GM19372 (cell line): ENCODE results near the gene CA5B.
"Not testable (repeated sequence)": the region's sequence is repeated elsewhere in the genome, so short reads cannot be mapped to it uniquely, and the experiment has no call there.

ENCODE experiments used
- ATAC-seq: cut with Tn5 transposase; IDR thresholded peaks from one replicate; pipeline ENCODE4 v1.9.1; 2021; ENCODE audit warnings: mild to moderate bottlenecking, low read depth, moderate library complexity; ENCODE audit not compliant: unreplicated experiment

Gene CA5B

DNA sequence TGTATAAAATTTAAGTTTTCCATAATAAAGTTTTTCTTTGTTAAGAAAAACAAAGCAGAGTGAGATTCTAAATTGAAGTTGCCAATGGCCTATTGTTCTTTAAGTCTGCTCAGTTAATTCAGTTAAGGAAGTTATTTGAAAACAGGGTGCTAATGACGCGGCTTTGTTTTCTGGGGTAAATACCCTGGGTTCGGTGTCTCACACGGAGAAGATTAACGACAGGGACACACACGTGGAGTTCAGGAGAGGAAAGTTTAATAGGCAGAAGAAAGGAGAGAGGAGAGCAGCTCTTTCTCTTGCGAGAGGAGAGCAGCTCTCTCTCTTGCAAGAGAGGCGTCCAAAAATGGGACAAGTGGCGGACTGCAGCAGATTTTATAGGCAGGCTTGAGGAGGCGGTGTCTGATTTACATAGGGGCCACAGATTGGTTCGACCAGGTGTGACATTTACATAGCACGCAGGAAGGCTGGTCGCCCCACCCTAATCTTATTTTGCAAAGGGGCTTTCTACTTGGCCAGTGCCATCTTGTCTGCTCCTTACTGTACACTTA, 9.6 kb downstream of the CA5B start:
- no peak for ATAC-seq

- no peak for ATAC-seq
Measured at GRCh38 chrX:15748841-15749240, 10.8 kb downstream of the CA5B start.

DNA sequence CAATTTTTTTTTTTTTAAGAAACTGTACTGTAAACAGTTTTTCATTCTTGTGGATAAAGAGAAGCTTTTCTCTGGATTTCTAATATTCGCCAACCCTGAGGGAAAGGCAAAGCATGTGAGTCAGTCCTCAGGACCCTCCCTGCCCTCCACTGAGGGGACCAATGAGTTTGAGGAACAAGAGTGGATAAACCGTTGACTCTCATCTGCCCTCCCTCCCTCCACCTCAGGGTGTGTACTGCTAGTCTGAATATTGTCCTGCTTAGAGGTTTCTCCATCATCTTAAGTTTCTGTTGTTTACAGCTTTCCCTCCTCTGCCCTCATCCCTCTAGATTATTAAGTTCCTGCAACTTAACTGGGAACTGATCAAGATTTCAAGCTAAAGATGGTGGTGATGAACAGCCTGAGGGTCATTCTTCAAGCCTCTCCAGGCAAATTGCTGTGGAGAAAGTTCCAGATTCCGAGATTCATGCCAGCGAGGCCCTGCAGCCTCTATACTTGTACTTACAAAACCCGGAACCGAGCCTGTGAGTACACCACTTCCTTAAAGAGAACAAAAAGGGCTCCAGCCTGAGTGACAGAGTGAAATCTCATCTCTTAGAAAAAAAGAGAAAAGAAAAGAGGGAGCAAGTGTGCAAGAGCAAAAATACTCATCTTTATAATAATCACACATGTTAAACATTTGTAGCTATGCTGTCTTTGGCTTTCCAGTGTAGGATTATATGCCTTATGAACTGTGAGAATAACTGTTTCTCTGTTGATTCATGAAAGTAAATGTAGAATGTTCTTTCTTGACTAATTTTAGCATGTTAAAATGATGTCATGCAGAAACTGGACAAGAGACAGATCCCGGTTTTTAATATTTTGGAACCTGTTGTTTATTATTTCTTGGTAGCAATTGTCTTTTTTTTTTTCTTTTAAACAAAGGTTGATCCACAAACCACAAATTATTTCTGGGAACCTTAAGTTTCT, 11.9 kb downstream of the CA5B start:
- peak; percentile 80 for ATAC-seq

DNA sequence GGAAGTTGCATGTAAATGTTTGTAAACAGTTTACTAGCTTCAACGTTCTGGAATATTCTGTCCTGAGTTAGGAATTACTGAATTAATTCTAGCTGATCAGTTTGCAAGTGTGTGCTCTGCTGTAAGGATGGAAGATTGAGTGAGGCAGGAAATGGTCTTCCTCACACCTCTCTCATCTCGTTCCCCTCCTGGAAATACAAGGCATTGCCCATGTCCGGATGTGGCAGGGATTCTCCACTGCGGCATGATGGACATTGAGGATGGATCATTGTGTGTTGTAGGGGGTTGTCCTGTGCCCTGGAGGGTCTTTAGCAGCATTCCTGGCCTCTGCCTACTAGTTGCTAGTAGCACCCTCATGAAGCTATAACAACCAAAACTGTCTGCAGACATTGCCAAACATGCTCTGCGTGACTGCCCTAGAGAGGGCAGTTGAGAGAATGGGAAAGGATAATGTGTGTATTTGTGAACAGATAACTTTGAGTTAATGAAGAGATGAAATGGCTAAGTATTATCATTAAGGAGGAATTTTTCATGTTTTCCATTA, 12.6 kb downstream of the CA5B start:
- ATAC-seq: no peak

DNA sequence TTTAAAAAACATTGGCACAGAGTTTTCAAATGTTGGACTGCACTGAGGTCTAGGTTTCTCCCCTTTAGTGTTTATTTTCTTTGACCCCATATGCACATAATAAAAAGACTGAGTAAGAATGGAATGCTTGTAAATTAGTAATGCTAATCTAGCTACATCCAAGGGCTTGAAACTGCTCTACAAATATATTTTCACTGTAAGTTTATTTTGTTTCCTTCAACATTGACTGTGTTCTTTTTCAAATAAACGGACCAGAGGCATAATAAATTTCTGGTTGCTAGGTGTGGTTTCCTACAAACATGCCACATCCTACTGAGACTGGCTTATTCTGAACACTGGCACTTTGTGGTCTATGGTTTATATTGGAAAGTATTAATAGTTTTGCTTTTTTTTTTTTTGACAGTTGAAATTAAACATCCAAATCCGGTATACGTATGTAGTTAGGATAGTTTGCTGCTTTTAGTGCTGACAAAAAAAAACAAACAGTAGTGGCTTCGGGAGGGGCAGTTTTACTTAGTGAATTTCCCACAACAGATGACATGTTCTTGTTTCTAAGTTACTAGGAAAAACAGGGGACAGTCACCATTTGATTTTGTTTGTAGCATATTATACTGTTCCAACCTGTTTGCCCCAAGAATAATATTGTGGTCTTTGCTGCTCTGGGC, 13.2 kb downstream of the CA5B start:
- ATAC-seq: no peak

DNA sequence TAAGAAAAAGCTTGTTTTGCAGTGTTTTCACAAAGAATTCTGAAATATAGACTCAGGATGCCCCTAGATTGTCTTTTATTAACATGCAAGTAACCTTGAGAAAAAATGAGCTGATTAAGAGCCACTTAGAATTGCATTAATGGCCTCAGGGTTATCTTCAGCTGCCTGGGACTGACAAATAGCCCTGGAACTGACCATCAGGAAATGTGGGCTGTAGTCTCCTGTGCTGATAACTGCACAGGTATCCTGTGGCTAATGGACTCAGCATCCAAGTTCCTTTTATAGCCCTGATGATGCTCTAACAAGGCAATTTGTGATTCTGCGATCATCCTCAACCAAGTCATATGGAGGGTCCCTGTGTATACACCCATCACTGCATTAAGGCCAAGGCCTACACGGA, 17.0 kb downstream of the CA5B start:
- no peak for ATAC-seq

DNA sequence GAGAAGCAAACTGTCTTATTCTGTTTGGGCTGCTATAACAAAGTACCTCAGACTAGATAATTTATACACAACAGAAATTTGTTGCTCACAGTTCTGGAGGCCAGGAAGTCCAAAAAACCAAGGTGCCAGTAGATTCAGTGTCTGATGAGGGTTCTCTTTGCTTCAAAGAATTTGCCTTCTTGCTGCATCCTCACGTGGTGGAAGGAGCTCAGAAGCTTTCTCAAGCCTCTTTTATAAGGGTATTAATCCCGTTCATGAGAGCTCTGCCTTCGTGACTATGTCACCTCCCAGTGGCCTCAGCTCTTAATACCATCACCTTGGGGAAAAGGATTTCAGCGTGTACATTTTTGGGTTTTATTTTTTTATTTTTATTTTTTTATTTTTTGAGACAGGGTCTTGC, 20.1 kb downstream of the CA5B start:
- ATAC-seq: no peak

GRCh38 chrX:15759886-15760285, 21.8 kb downstream of the CA5B start:
- ATAC-seq: not testable (repeated sequence)

DNA sequence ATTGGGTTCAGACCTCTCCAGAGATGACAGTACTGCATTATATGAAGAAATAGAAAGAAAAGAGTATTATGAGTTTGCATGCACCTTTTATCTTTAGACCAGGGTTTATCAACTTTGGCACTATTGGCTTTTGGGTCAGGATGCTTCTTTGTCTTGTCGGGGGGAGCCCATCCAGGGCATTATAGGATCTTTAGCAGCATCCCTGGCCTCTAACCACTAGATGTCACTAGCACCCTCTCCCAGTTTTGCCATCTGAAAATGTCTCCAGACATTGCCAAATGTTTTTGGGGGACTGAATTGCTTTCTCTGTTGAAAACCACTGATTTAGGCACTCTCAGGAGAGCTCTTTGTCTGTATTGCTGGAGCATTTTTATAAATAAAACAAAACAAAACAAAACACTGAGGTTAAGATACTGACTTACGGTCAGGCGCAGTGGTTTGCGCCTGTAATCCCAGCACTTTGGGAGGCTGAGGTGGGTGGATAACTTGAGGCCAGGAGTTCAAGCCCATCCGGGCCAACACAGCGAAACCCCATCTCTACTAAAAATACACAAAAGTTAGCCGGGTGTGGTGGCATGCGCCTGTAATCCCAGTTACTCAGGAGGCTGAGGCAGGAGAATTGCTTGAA, 23.6 kb downstream of the CA5B start:
- no peak for ATAC-seq

DNA sequence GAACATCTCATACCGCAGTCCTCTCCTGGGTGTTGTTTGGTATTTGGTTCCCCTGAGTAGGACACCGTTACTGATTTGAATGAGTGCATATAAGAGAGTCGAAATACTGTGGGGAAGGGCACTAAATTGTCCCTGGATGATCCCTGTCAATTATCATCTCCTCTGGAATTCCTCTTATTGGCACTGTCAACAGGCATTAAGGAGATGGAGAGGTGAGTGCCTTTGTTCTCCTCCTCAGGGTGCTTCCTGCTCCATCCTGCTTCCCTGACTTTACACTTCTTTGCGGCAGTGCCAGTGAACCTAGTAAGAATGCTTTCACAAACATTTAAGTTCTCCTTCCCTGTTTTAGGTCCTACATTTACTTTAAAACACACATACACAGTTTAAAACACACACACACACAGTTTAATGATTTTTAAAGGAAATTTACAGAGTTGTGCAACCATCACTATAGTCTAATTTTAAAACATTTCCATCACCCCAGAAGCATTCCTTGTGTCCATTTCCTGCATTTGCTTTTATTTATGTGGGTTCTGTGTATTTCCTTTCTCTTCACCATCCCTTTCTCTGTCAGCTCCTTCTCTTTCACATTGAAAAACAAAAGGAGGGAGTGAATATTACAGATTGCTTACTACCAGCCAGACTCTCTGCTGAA, 31.4 kb downstream of the CA5B start:
- ATAC-seq: no peak

DNA sequence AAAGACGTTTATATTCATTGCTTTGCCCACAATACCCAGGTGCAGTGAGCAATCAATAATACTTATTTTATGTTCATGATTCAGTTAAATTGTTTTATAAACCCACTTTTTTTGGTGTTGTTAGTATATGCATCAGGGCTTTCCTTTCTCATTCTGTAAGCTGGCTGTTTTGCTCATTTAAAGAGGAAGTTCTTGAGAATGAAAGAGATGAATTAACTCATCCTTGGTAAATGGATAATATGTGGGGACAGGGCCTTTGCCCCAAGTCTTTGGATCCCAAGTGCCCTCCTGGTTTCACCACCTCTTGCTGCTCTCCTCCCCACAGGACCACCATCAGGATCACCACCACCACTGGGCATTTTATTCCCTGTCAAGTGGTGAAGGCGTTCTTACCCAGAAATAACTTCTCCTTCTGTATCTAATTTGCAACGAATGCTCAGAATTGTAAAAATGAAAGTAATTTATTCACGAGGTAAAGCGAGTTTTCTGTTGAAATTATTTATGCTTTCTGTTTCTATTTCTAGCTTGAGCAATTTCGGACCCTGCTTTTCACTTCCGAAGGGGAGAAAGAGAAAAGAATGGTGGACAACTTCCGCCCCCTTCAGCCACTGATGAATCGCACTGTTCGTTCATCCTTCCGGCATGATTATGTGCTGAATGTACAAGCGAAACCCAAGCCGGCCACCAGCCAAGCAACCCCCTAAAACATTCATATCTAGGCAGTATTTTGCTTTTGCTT, 44.1 kb downstream of the CA5B start:
- ATAC-seq: peak; percentile 81

DNA sequence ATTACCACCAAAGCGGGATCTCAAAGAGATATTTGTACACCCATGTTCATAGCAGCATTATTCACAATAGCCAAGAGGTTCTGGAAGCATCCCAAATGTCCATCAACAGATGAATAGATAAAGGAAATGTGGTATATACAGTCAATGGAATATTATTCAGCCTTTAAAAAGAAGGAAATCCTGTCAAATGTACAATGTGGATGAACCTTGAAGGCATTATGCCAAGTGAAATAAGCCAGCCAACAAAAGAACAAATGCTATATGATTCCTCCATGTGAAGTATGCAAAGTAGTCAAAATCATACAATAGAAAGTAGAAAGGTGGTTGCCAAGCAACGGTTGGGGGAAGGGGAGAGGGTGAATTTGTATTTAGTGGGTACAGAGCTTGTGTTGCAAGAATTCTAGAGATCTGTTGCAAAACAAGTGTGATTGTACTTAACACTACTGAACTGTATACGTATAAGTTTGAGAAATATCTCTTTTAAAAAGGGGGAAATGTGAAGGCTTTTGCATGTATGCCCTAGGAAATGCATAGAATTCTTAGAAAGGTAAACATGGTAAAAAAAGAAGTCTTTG, 47.2 kb downstream of the CA5B start:
- ATAC-seq: no peak

DNA sequence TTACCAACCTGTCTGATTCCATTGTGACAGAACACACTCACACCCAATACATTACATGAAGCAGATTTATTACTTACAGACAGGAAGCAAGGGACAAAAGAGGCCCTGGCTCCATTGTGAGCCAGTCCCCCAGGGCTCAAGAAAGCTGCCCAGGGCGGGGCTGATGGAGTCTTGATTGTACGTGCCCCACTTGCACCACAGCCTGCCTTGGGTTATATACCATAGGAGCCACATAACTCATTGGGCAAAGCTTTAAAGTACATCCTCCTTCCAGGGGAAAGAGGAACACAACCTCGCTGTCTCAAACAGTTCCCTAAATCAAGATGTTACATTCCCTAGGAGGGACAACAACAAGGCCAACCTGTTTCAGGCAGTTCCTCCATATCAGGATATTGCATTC, 48.8 kb downstream of the CA5B start:
- ATAC-seq: no peak

- peak; percentile 87 for ATAC-seq
Measured at GRCh38 chrX:15789979-15790768, 52.1 kb downstream of the CA5B start, which contains the start of gene ZRSR2. Gene ZRSR2 (plus strand): TSS chrX:15790484. CDS start chrX:15790496, 12 bp downstream.

DNA sequence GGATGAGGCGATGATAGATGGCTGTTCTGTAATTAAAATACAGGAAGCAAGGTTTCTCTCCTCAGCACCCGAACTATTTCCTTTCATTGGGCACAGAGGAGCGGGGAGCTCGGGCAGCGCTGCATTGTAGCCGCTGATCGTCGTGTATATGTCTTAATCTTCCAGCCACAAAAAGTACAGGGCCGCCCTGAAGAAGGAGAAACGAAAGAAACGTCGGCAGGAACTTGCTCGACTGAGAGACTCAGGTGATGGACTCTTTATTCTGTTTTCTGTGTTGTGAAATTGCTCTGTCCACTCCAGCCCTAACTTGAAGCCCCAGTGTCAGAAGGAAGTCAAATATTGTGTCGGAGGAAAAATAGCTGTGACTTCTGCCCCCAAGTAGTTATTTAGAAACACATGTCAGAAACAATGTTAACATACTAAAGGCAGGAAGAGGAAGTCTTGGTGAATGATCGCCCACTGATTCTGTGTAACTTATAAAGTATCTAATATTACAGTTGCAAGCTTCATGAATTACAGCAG, 52.8 kb downstream of the CA5B start:
- peak; percentile 21 for ATAC-seq

DNA sequence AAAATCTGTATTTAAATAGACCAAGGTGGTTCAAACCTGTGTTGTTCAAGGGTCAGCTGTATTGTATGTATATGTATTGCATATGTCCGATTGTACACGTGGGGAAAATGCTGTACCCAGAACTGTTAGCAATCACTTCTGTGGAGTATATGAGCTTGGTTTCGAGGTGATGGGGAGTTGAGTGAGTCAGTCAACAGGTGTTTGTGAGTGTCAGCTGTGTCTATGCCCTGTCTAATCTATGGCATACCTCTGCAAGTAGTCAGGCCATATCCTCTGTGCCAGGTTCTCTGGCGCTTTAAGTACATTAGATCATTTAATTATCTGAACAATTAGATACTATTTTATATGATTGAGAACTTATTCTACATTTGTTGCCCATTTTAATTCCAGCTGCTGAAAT, 59.6 kb downstream of the CA5B start:
- ATAC-seq: no peak

DNA sequence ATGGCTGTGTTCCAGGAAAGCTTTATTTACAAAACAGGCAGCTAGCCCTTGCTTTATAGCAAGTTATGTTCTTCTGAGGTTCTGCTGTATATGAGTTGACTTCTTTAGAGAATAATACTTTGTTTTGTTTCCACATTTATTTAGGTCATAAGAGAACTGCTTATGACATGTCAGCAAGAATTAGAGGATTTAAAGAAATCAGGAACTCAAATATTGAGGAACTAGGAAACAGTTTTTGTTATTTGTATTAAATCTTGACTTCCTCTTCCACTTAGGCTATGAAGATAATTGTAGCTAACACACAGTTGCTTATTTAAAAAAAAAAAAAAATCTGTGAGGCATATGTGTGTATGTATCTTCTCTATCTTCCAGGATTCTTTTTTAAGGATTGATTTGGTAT, 66.5 kb downstream of the CA5B start:
- ATAC-seq: no peak

DNA sequence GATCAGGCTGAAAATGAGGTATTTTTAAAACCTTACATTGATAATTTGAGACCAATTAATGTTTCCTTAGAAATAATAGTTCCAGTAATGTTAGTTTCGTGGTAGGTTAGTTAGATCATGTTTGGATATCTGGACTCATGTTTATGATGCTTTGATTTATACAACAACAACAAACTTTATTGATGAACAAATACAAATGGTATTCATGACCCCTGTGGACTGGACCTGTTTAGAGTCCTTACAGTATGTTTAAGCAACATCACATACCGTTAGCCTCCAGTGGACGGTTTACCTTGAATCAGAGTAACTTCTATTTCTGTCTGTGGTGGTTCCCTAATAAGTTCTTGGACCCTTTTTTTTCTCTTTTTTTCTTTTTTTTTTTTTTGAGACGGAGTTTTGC, 70.2 kb downstream of the CA5B start:
- ATAC-seq: no peak
